ENCODE results near the gene CAPG. TPM values are rescaled to one million over a fixed set of nuclear protein-coding genes. Genes with fewer than 3 reads are reported as not detected.
A peak's percentile ranks its signal among the peaks of the same experiment; 100 is the strongest.

Gene CAPG
- total RNA-seq, 1 donor from 2014 or later, result 419 TPM

GRCh38 chr2:85447222-85447585, 37.0 kb upstream of the CAPG start:
- no peak for TF ChIP-seq CTCF (IDR thresholded peaks at IDR 0.05)
- Histone ChIP-seq H3K36me3 (no peaks in the 10 kb centered on the region), H3K4me1 (peaks cover 5% of the 10 kb centered on the region), H3K27ac (no peak overlapping the region), H3K9me3 (no peaks in the 10 kb centered on the region), H3K4me3 (no peak overlapping the region), H3K27me3 (no peaks in the 10 kb centered on the region)
- no peak for ATAC-seq
- intact Hi-C loops (cut with DNase I), result no loop called here
- no peak for DNase-seq

GRCh38 chr2:85446296-85447221, 36.4 kb upstream of the CAPG start:
- no peak overlapping the region for H3K27ac ChIP-seq

DNA sequence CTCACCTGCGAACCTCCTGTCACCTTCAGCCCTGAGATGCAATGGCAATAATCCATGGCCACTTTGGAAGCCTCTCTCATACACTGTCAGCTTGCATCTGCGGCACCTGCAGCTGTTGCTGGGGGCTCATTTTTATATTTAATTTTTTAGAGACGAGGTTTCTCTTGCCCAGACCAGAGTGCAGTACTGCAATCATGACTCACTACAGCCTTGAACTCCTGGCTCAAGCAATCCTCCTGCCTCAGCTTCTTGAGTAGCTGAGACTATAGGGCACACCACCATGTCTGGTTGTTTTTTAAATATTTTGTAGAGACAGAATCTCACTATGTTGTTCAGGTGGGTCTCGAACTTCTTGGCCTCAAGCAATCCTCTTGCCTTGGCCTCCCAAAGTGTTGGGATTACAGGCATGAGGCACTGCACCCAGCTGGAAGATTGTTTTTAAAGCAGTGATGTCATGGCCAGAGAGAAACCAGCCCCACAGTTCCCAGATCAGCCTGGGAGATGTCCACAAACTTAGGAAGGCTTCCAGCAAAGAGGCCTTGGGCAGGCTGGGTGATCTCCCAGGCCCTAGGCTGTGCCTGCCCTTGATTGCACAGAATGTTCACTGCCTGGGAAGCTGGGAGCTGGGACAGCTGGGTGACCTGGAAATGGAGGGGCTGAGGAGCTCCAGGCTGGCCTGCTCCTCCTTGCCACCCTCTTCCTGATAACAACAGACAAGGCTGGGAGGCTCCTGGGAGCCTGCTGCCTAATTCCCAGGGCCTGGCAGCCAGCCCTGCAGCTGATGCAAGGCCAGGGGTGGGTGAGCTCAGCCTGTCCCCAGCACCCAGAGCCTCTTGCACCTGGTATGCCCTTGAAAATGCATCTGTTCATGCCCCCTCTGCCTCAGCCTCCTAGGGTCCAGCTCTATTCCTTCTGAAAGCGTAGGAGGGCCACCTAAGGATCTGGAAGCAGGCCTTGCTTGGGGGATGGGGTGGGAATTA, 35.4 kb upstream of the CAPG start:
- Histone ChIP-seq H3K27me3 (no peaks in the 10 kb centered on the region), H3K4me3 (no peak overlapping the region), H3K9me3 (no peaks in the 10 kb centered on the region), H3K4me1 (peaks cover 5% of the 10 kb centered on the region), H3K27ac (peak overlapping the region; percentile 51), H3K36me3 (no peaks in the 10 kb centered on the region)
- intact Hi-C loops (cut with DNase I), result no loop called here
- DNase-seq, result no peak
- TF ChIP-seq CTCF (IDR thresholded peaks at IDR 0.05), result no peak
- peak; percentile 20 for ATAC-seq

More at GRCh38 chr2:85446296-85447221, 36.4 kb upstream of the CAPG start:
- DNase-seq (no peak), ATAC-seq (peak; percentile 11)
- Histone ChIP-seq H3K9me3 (no peaks in the 10 kb centered on the region), H3K27me3 (no peaks in the 10 kb centered on the region), H3K4me1 (peaks cover 5% of the 10 kb centered on the region), H3K4me3 (no peak overlapping the region), H3K36me3 (no peaks in the 10 kb centered on the region)
- intact Hi-C loops (cut with DNase I), result no loop called here
- no peak for TF ChIP-seq CTCF (IDR thresholded peaks at IDR 0.05)

- intact Hi-C loops (cut with DNase I), result no loop called here
- no peaks in the 10 kb centered on the region for H3K9me3 ChIP-seq
- peaks cover 5% of the 10 kb centered on the region for H3K4me1 ChIP-seq
- no peak overlapping the region for H3K4me3 ChIP-seq
- DNase-seq (no peak), ATAC-seq (no peak)
- H3K36me3 ChIP-seq, result no peaks in the 10 kb centered on the region
- TF ChIP-seq CTCF (IDR thresholded peaks at IDR 0.05), result no peak
- H3K27me3 ChIP-seq, result no peaks in the 10 kb centered on the region
- H3K27ac ChIP-seq, result no peak overlapping the region
Observed at GRCh38 chr2:85444629-85445172, 34.5 kb upstream of the CAPG start.

DNA sequence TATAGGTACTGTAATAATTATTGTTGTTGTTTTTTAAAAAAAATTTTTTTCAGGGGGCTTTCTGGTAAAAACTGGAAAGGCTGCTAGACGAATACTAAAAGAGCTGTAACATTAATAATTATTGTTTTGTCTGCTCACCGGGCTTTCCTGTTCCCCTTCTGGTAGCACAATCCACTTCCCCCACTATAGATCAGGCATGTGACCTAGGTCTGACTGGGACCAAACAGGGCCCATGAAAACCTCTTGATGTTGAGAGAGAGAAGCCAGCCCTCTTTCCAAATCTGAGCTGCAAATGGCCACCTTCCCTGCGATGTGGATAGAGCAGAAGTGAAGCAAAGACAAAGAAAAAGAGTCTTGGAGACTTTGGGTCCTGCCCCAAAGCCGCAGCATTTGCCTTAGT, 31.7 kb upstream of the CAPG start:
- no peaks in the 10 kb centered on the region for H3K36me3 ChIP-seq
- H3K27ac ChIP-seq, result peak overlapping the region; percentile 45
- H3K27me3 ChIP-seq, result no peaks in the 10 kb centered on the region
- peaks cover 24% of the 10 kb centered on the region for H3K4me1 ChIP-seq
- no peak for DNase-seq
- no peak overlapping the region for H3K4me3 ChIP-seq
- no peak for TF ChIP-seq CTCF (IDR thresholded peaks at IDR 0.05)
- no peak for ATAC-seq
- no peaks in the 10 kb centered on the region for H3K9me3 ChIP-seq
- intact Hi-C loops (cut with DNase I), result no loop called here

Data from upper lobe of right lung (tissue), 1 donor.